Retinal pigment epithelial cell (primary cell): ENCODE measurements around the gene SLTM.
"Not testable (repeated sequence)": the region's sequence is repeated elsewhere in the genome, so short reads cannot be mapped to it uniquely, and the experiment has no call there.

Experiments used
- DNase-seq: peaks from one replicate; pipeline ENCODE4 v3.0.0-alpha.2; 2010; ENCODE audit warnings: low read depth
- H3K4me3 ChIP-seq: 2 replicates; pipeline ENCODE4 v1.5.1; 2011; ENCODE audit warnings: mild to moderate bottlenecking, low read length, control low read depth, moderate library complexity
- TF ChIP-seq, protein P1 (sequence below): conservative IDR thresholded peaks from 2 replicates; pipeline ENCODE4 v1.5.1; 2011; ENCODE audit warnings: low read depth, low read length, control low read depth, inconsistent platforms

SLTM gene

DNA sequence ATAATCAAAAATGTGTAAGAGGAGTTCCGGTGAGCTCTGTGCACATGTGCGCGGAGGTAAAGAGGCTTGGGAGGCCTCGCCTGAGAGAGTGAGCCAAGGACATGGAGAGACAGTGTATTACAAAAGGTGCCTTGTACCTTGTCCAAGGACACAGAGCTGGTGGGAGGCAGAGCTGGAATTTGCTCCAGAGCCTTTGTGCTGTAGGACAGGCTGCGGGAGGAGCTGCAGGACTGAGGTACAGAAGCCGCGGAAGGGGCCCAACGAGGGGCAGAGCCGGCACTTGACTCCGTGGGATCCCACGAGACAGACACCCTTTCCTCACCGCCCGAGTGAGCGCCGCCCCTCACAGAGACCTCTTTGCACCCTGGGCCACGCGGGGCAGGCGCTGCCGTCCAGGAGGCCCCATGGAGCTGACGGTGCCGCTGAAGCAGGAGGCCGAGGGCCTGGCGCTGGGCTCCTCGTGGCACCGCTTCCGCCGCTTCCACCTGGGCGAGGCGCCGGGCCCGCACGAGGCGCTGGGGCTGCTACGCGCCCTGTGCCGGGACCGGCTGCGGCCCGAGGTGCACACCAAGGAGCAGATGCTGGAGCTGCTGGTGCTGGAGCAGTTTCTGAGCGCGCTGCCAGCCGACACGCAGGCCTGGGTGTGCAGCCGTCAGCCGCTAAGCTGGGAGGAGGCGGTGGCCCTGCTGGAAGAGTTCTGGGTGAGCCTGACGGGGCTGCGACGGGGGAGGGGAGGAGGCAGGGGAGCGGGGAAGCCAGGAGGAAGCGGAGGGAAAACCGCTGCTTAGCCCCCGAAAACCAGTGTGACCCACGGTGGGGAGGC is 68.7 kb downstream of the SLTM start:
- TF ChIP-seq, protein P1, sequence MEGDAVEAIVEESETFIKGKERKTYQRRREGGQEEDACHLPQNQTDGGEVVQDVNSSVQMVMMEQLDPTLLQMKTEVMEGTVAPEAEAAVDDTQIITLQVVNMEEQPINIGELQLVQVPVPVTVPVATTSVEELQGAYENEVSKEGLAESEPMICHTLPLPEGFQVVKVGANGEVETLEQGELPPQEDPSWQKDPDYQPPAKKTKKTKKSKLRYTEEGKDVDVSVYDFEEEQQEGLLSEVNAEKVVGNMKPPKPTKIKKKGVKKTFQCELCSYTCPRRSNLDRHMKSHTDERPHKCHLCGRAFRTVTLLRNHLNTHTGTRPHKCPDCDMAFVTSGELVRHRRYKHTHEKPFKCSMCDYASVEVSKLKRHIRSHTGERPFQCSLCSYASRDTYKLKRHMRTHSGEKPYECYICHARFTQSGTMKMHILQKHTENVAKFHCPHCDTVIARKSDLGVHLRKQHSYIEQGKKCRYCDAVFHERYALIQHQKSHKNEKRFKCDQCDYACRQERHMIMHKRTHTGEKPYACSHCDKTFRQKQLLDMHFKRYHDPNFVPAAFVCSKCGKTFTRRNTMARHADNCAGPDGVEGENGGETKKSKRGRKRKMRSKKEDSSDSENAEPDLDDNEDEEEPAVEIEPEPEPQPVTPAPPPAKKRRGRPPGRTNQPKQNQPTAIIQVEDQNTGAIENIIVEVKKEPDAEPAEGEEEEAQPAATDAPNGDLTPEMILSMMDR = no peak
- DNase-seq = no peak
- peak overlapping the region; percentile 45 for H3K4me3 ChIP-seq

DNA sequence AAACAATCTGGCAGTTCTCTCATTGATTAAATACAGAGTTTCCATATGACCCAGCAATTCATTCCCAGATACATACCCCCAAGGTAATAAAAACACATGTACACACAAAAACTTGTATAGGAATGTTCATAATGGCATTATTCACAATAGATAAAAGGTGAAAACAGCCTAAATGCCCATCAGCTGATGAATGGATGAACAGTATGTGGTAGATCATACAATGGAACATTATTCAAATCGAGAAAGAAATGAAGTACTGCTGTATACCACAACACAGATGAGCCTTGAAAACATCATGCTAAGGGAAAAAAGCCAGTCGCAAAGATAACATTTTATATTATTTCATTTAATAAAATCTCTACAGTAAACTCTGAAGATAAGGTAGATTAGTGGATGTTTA is 71.2 kb downstream of the SLTM start:
- no peak overlapping the region for H3K4me3 ChIP-seq
- TF ChIP-seq, protein P1 = no peak

DNA sequence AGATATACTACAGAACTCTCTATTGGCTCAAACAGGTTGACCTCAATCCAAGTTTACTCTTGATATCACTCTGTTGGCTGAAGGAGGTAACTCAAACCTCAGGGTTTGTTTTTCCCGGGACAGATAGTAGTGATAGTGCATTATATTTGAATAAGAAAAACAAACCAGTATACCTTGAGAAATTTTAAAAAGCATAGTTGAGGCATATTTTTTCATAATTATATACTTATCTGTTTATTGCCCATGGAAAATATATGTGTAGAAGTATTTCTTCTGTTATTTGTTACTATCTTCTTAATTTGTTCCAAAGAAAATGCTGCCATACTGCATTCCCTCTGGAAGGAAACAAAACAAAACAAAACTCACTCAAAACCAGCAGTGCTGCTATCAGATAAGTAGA is 76.9 kb downstream of the SLTM start:
- DNase-seq, H3K4me3 ChIP-seq: not testable (repeated sequence)

More for the DNA sequence above, 71.2 kb downstream of the SLTM start:
- DNase-seq = no peak

DNA sequence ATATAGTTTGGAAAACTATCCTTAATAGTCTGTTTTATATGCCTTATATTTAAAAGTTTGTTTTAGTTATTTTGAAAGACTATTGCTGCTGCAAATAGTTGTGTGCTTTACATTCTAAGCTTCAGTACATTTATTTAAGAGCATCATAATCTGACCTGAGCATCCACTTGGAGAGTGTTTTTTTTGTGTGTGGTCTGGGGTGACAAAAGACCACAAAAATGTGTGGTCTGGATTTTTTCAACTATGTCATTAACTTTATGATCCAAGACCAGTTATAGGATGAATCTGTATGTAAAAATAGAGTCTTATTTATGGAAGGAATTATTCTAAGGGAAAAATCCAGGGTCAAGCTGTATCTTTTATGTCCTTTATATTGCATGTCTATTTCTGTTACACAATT is 77.4 kb downstream of the SLTM start:
- TF ChIP-seq, protein P1 = no peak
- no peak for DNase-seq
- no peak overlapping the region for H3K4me3 ChIP-seq

DNA sequence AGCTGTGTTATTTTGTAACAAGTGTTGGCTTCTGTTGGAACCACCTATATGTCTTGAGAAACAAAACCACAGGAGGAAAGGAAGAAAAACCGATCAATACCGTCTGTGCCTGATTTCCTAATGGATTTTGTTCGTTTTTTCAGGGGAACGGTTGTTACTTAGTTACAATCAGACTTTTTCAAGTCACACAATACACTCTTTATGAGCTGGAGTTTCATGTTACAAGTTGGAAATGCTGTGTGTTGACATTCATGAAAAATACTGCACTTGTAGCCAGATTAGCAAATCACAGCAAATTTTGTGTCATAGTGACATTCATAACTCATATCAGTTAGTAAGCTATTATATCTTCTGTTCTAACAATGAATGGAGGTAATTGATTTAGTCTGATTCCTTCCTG is 78.9 kb downstream of the SLTM start:
- DNase-seq = no peak
- TF ChIP-seq, protein P1 = no peak
- no peak overlapping the region for H3K4me3 ChIP-seq

DNA sequence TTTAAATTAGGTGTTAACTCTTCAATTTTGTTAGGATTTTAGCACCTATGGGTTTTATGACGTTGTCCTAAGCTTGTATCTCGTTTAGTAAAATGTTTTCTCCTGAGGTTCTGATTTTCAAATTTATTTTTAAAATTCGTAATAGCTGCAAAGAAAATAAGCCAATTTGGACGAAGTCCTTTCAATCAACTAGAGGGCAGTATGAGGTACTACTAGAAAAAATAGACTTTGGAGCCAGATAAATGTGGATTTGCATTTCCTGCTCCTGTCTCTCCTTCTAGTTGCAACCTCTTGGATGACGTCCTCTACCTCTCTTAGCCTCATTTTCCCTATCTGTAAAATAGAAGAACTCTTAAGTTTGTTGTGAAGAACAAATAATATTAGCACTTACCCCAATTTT is 81.1 kb downstream of the SLTM start:
- TF ChIP-seq, protein P1 = peak; percentile 29
- no peak overlapping the region for H3K4me3 ChIP-seq
- DNase-seq = no peak

DNA sequence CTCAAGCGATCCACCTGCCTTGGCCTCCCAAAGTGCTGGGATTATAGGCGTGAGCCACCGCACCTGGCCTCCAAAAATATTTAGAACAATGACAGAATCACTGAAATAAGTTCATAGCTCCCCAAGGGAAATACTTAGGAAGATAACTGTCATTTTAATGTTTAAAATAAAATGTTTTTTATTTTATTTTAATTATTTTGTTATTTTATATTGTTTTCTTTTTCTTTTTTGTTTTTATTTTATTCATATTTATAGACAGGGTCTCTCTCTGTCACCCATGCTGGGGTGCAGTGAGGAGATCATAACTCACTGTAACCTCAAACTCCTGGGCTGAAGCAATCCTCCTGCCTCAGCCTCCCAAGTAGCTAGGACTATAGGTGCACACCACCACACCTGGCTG is 82.3 kb downstream of the SLTM start:
- not testable (repeated sequence) for H3K4me3 ChIP-seq, DNase-seq

DNA sequence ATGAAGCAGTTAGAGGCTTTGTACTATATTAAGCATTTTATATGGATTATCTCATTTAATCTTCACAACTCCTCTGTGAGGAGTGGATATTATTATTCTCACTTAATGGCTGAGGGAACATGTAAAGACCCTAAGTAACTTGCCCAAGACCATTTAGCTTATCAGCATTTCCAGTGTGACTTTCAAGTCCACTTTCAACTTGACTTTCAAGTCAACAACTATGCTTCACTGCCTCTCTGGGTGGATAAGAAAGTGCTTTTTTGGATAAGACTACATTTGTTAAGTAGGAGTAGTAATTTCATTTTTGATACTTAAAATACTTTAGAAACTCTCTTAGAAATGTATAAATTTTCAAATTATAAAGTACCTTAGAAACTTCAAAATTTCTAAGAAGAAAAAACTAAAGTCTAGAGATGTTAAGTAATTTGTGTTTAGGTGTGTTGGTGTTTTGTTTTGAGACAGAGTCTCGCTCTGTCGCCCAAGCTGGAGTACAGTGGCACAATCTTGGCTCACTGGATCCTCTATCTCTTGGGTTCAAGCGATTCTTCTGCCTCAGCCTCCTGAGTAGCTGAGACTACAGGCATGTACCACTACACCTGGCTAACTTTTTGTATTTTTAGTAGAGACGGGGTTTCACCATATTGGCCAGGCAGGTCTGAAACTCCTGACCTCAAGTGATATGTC is 90.6 kb downstream of the SLTM start:
- TF ChIP-seq, protein P1 = no peak
- no peak overlapping the region for H3K4me3 ChIP-seq
- no peak for DNase-seq
